HepG2 (cell line): ENCODE results near the gene ORC3.
"Not testable (repeated sequence)": the region's sequence is repeated elsewhere in the genome, so short reads cannot be mapped to it uniquely, and the experiment has no call there.

Experiments used
- ZNF441 ChIP-seq: sonication (generic); formaldehyde crosslinking; IDR thresholded peaks from 2 replicates; pipeline ENCODE4 v1.7.0; 2021; ENCODE audit warnings: missing genetic modification reagents, borderline replicate concordance
- TF ChIP-seq, protein P1 (sequence below): sonication (generic); formaldehyde crosslinking; IDR thresholded peaks from 2 replicates; pipeline ENCODE4 v1.4.0; 2020; ENCODE audit warnings: missing genetic modification reagents
- TF ChIP-seq, protein P2 (sequence below): sonication (generic); formaldehyde crosslinking; IDR thresholded peaks from 2 replicates; pipeline ENCODE4 v1.5.0; 2020; ENCODE audit warnings: mild to moderate bottlenecking, missing genetic modification reagents, moderate library complexity

GRCh38 chr6:87708581-87709427 lies 118.9 kb downstream of the ORC3 start:
- TF ChIP-seq, protein P1, sequence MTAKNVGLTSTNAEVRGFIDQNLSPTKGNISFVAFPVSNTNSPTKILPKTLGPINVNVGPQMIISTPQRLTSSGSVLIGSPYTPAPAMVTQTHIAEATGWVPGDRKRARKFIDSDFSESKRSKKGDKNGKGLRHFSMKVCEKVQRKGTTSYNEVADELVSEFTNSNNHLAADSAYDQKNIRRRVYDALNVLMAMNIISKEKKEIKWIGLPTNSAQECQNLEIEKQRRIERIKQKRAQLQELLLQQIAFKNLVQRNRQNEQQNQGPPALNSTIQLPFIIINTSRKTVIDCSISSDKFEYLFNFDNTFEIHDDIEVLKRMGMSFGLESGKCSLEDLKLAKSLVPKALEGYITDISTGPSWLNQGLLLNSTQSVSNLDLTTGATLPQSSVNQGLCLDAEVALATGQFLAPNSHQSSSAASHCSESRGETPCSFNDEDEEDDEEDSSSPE (CRISPR knock-in tag) = not testable (repeated sequence)
- TF ChIP-seq, protein P2, sequence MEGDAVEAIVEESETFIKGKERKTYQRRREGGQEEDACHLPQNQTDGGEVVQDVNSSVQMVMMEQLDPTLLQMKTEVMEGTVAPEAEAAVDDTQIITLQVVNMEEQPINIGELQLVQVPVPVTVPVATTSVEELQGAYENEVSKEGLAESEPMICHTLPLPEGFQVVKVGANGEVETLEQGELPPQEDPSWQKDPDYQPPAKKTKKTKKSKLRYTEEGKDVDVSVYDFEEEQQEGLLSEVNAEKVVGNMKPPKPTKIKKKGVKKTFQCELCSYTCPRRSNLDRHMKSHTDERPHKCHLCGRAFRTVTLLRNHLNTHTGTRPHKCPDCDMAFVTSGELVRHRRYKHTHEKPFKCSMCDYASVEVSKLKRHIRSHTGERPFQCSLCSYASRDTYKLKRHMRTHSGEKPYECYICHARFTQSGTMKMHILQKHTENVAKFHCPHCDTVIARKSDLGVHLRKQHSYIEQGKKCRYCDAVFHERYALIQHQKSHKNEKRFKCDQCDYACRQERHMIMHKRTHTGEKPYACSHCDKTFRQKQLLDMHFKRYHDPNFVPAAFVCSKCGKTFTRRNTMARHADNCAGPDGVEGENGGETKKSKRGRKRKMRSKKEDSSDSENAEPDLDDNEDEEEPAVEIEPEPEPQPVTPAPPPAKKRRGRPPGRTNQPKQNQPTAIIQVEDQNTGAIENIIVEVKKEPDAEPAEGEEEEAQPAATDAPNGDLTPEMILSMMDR (CRISPR knock-in tag) = not testable (repeated sequence)
- TF ChIP-seq ZNF441 (CRISPR knock-in tag) = not testable (repeated sequence)
